C4-2B (cell line): ENCODE results near the gene PACRG.

ENCODE experiments used
- ZFX ChIP-seq: fragments of 450-650 bp; IDR thresholded peaks from 2 replicates; pipeline ENCODE4 v1.6.1; 2017
- TF ChIP-seq, protein P1 (sequence below): fragments of 450-650 bp; conservative IDR thresholded peaks from 2 replicates; pipeline ENCODE4 v1.5.1; 2017; ENCODE audit warnings: mild to moderate bottlenecking

GRCh38 chr6:163036160-163036645 lies 308.4 kb downstream of the PACRG start:
- TF ChIP-seq, protein P1, sequence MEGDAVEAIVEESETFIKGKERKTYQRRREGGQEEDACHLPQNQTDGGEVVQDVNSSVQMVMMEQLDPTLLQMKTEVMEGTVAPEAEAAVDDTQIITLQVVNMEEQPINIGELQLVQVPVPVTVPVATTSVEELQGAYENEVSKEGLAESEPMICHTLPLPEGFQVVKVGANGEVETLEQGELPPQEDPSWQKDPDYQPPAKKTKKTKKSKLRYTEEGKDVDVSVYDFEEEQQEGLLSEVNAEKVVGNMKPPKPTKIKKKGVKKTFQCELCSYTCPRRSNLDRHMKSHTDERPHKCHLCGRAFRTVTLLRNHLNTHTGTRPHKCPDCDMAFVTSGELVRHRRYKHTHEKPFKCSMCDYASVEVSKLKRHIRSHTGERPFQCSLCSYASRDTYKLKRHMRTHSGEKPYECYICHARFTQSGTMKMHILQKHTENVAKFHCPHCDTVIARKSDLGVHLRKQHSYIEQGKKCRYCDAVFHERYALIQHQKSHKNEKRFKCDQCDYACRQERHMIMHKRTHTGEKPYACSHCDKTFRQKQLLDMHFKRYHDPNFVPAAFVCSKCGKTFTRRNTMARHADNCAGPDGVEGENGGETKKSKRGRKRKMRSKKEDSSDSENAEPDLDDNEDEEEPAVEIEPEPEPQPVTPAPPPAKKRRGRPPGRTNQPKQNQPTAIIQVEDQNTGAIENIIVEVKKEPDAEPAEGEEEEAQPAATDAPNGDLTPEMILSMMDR = no peak
- TF ChIP-seq ZFX = no peak
